SU-DHL-6 (cell line): ENCODE data around the gene NHLRC2.

Experiments used
- CTCF ChIP-seq: fragments of 200-600 bp; sonication (generic); IDR thresholded peaks from one replicate; pipeline ENCODE4 v1.5.1; 2017; ENCODE audit warnings: antibody characterized with exemption, mild to moderate bottlenecking, low read length, moderate library complexity; ENCODE audit not compliant: insufficient read depth, poor library complexity, severe bottlenecking
- EZH2phosphoT487 ChIP-seq: fragments of 200-600 bp; sonication (generic), shearing (Covaris generic); conservative IDR thresholded peaks from 2 replicates; pipeline ENCODE4 v1.6.1; 2018; ENCODE audit warnings: mild to moderate bottlenecking, antibody characterized with exemption, low read length, moderate library complexity, mixed read lengths

GRCh38 chr10:113911113-113911512 is 56.7 kb downstream of the NHLRC2 start:
- TF ChIP-seq CTCF = no peak
- no peak for TF ChIP-seq EZH2phosphoT487
